Retinal pigment epithelial cell (primary cell): ENCODE data around the gene CALB2.

ENCODE experiments used
- DNase-seq: peaks from one replicate; pipeline ENCODE4 v3.0.0-alpha.2; 2010; ENCODE audit warnings: low read depth
- H3K4me3 ChIP-seq: 2 replicates; pipeline ENCODE4 v1.5.1; 2011; ENCODE audit warnings: mild to moderate bottlenecking, low read length, control low read depth, moderate library complexity
- CTCF ChIP-seq: conservative IDR thresholded peaks from 2 replicates; pipeline ENCODE4 v1.5.1; 2011; ENCODE audit warnings: low read depth, low read length, control low read depth, inconsistent platforms

CALB2 gene

GRCh38 chr16:71364133-71364681 lies 5.7 kb downstream of the CALB2 start:
- H3K4me3 ChIP-seq: no peak overlapping the region
- DNase-seq: no peak
- no peak for TF ChIP-seq CTCF

- no peak for DNase-seq
- TF ChIP-seq CTCF: no peak
- no peak overlapping the region for H3K4me3 ChIP-seq
Observed at GRCh38 chr16:71365021-71365420, 6.5 kb downstream of the CALB2 start.

- peak; percentile 80 for TF ChIP-seq CTCF
- no peak overlapping the region for H3K4me3 ChIP-seq
- no peak for DNase-seq
Observed at GRCh38 chr16:71367241-71367976, 8.9 kb downstream of the CALB2 start.

GRCh38 chr16:71368958-71369357 lies 10.4 kb downstream of the CALB2 start:
- no peak overlapping the region for H3K4me3 ChIP-seq
- no peak for DNase-seq
- no peak for TF ChIP-seq CTCF

- no peak for DNase-seq
- no peak for TF ChIP-seq CTCF
- no peak overlapping the region for H3K4me3 ChIP-seq
Observed at GRCh38 chr16:71369494-71369893, 11.0 kb downstream of the CALB2 start.

GRCh38 chr16:71371237-71371636 lies 12.7 kb downstream of the CALB2 start:
- no peak for DNase-seq
- no peak for TF ChIP-seq CTCF
- H3K4me3 ChIP-seq: no peak overlapping the region

GRCh38 chr16:71373073-71373472 lies 14.6 kb downstream of the CALB2 start:
- H3K4me3 ChIP-seq: no peak overlapping the region
- no peak for TF ChIP-seq CTCF
- DNase-seq: no peak
